NT2/D1 (cell line): ENCODE measurements around the gene EBF4.

Source experiments
- SUZ12 ChIP-seq: IDR thresholded peaks from 2 replicates; pipeline ENCODE4 v1.6.1; 2011; ENCODE audit not compliant: insufficient read length, insufficient read depth; ENCODE audit errors: extremely low read depth
- YY1 ChIP-seq: IDR thresholded peaks from 2 replicates; pipeline ENCODE4 v1.6.1; 2011; ENCODE audit not compliant: insufficient read length, insufficient read depth
- ZNF274 ChIP-seq: IDR thresholded peaks from 2 replicates; pipeline ENCODE4 v1.6.1; 2011; ENCODE audit warnings: mild to moderate bottlenecking, low read depth, low read length

DNA sequence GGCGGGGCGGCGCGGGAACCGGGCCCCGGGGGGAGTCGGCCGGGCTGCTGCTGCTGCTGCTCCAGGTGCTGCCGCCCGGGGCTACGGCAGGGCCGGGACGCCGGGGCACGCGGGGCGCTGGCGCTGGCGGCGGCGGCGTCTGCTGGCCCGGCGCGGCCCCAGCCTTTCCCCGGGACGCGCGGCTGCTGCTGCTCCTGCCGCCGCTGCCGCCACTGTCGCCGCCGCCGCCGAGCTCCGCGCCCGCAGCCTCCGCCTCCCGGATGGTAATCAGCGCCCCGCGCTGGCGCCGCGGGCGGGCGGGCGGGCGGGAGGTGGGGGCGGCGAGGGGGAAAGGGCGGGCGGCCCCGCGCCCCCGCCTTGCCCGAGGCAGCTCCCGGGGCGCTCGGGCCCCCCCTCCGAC is 306 bp downstream of the EBF4 start:
- TF ChIP-seq YY1 (no peak), ZNF274 (no peak), SUZ12 (no peak)
